PC-9 (cell line): Measurements from ENCODE around the gene SEC24B. TPM values are rescaled to one million over a fixed set of nuclear protein-coding genes. Genes with fewer than 3 reads are reported as not detected.

Source experiments
- BruUV-seq: library from RNA; stranded (reverse); fragments of 400-500 nt; replicated peaks from 2 replicates; lab custom pipeline; 2021; lab: Mats Ljungman, UMichigan
- CTCF ChIA-PET: fragments of 300-600 bp; sonication (Branson Sonifier 250); formaldehyde crosslinking; loops from one replicate; lab custom pipeline; 2022; ENCODE audit warnings: antibody characterized with exemption; lab: Charles Lee
- POLR2A ChIA-PET: fragments of 300-600 bp; sonication (Branson Sonifier 250); formaldehyde crosslinking; loops from one replicate; lab custom pipeline; 2022; ENCODE audit warnings: antibody characterized with exemption; ENCODE audit not compliant: unreplicated experiment; lab: Charles Lee
- DNase-seq, 2 experiments: peaks; one replicate each; pipeline versions ENCODE4 v3.0.0 to v3.0.0-alpha.2; 2015 to 2022; ENCODE audit warnings: mixed read lengths in 1 of 2
- H2AFZ ChIP-seq: fragments of 200-600 bp; sonication (generic); 2 replicates; pipeline ENCODE4 v1.8.1; 2017; ENCODE audit warnings: antibody characterized with exemption
- H3F3A ChIP-seq: fragments of 200-600 bp; sonication (generic); 2 replicates; pipeline ENCODE4 v1.8.1; 2017; ENCODE audit warnings: antibody characterized with exemption, mild to moderate bottlenecking, low read depth; ENCODE audit not compliant: insufficient read depth
- H3K27ac ChIP-seq: fragments of 200-600 bp; sonication (generic); 2 replicates; pipeline ENCODE4 v1.6.1; 2016; ENCODE audit warnings: mixed run types
- H3K27me3 ChIP-seq: fragments of 200-600 bp; sonication (generic); 2 replicates; pipeline ENCODE4 v1.6.1; 2016; ENCODE audit warnings: low read depth, mixed run types; ENCODE audit not compliant: insufficient read depth
- H3K36me3 ChIP-seq: fragments of 200-600 bp; sonication (generic); 2 replicates; pipeline ENCODE4 v1.6.1; 2016; ENCODE audit warnings: low read depth, mixed run types
- H3K4me1 ChIP-seq: fragments of 200-600 bp; sonication (generic); replicated peaks from 2 replicates; pipeline ENCODE4 v1.6.1; 2016; ENCODE audit warnings: mixed run types; ENCODE audit not compliant: insufficient read depth
- H3K4me2 ChIP-seq: fragments of 200-600 bp; sonication (generic); 2 replicates; pipeline ENCODE4 v1.6.1; 2017; ENCODE audit warnings: mixed run types
- H3K4me3 ChIP-seq: fragments of 200-600 bp; sonication (generic); 2 replicates; pipeline ENCODE4 v1.6.1; 2016; ENCODE audit warnings: mixed run types
- H3K79me2 ChIP-seq: fragments of 200-600 bp; sonication (generic); 2 replicates; pipeline ENCODE4 v1.6.1; 2017; ENCODE audit warnings: low read depth, mixed run types
- H3K9me2 ChIP-seq: fragments of 200-600 bp; sonication (generic); 2 replicates; pipeline ENCODE4 v1.8.1; 2017; ENCODE audit warnings: mild to moderate bottlenecking; ENCODE audit not compliant: insufficient read depth
- H3K9me3 ChIP-seq: fragments of 200-600 bp; sonication (generic); 2 replicates; pipeline ENCODE4 v1.8.1; 2016; ENCODE audit warnings: low read depth; ENCODE audit not compliant: insufficient read depth
- H4K20me1 ChIP-seq: fragments of 200-600 bp; sonication (generic); 2 replicates; pipeline ENCODE4 v1.8.1; 2017; ENCODE audit not compliant: insufficient read depth
- EZH2 ChIP-seq: fragments of 200-600 bp; sonication (generic); IDR thresholded peaks from 2 replicates; pipeline ENCODE4 v1.8.0; 2017; ENCODE audit warnings: antibody characterized with exemption, low read depth
- intact Hi-C: fragments of 100-400 bp; cut with micrococcal nuclease; formaldehyde crosslinking; loops from one replicate; pipeline ENCODE4 v1.10.0; 2022; ENCODE audit not compliant: unreplicated experiment
- total RNA-seq: library from RNA; stranded (reverse); gene quantifications from 2 replicates; pipeline ENCODE4 v1.2.3, GENCODE V29; 2021
- TF ChIP-seq, protein P1 (sequence below): fragments of 200-600 bp; sonication (generic); conservative IDR thresholded peaks from 2 replicates; pipeline ENCODE4 v1.6.1; 2017; ENCODE audit warnings: mixed run types, antibody characterized with exemption, mild to moderate bottlenecking, moderate library complexity

Gene SEC24B
- total RNA-seq, 1 experiment from 2014 or later = 21.7 TPM

DNA sequence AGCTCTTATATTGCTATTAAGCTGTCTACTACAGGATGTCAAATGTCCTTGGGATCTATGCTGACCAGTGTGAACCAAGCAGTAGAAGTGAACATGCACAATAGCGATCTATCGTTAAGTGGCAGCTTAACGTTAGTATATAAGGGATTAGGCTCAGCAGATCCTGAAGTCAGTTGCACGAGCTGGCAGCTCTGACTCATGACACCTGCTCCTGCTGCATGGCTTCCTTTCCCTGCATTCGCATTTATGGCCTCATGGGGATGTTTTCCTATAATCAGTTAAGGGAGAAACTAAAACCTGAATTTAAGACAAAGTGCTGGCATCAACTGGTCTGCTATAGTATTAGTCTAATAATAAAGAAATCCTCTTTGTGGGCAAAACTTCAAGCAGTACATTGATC lies 113.8 kb downstream of the SEC24B start:
- H3K27ac ChIP-seq = no peak overlapping the region
- H3K9me2 ChIP-seq = no peaks in the 10 kb centered on the region
- no peaks in the 10 kb centered on the region for H3K36me3 ChIP-seq
- DNase-seq = no peak
- intact Hi-C loops = no loop called here
- H3F3A ChIP-seq = no peaks in the 10 kb centered on the region
- no peaks in the 10 kb centered on the region for H3K27me3 ChIP-seq
- H3K4me3 ChIP-seq = no peak overlapping the region
- ChIA-PET CTCF (interaction anchor here (0.6 kb wide), 1 partner anchor 22 kb away, joined by 5 read pairs; no protein-coding TSS in a partner anchor), POLR2A (interaction anchor here (0.5 kb wide), 1 partner anchor 13 kb away, joined by 11 read pairs; the partner anchor contains the start of gene MCUB)
- H2AFZ ChIP-seq = no peak overlapping the region
- no peaks in the 10 kb centered on the region for H4K20me1 ChIP-seq
- H3K9me3 ChIP-seq = no peaks in the 10 kb centered on the region
- BruUV-seq = no TSS peak
- no peak for TF ChIP-seq EZH2
- TF ChIP-seq, protein P1, sequence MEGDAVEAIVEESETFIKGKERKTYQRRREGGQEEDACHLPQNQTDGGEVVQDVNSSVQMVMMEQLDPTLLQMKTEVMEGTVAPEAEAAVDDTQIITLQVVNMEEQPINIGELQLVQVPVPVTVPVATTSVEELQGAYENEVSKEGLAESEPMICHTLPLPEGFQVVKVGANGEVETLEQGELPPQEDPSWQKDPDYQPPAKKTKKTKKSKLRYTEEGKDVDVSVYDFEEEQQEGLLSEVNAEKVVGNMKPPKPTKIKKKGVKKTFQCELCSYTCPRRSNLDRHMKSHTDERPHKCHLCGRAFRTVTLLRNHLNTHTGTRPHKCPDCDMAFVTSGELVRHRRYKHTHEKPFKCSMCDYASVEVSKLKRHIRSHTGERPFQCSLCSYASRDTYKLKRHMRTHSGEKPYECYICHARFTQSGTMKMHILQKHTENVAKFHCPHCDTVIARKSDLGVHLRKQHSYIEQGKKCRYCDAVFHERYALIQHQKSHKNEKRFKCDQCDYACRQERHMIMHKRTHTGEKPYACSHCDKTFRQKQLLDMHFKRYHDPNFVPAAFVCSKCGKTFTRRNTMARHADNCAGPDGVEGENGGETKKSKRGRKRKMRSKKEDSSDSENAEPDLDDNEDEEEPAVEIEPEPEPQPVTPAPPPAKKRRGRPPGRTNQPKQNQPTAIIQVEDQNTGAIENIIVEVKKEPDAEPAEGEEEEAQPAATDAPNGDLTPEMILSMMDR = no peak
- no peaks in the 10 kb centered on the region for H3K79me2 ChIP-seq
- no peaks in the 10 kb centered on the region for H3K4me1 ChIP-seq
- no peak overlapping the region for H3K4me2 ChIP-seq

DNA sequence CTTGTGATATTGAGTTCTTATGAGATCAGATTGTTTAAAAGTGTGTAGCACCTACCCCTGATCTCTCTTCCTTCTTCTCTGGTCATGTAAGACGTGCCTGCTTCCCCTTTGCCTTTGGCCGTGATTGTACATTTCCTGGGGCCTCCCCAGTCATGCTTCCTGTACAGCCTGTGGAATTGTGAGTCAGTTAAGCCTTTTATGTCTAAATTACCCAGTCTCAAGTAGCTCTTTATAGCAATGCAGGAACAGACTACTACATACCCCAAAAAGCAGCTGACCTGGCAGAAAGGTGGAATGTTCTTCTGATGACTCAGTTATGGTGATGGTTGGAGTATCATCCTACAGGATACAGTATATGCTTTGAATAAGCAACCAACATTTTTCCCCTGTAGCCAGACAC lies 115.0 kb downstream of the SEC24B start:
- H3K36me3 ChIP-seq = no peaks in the 10 kb centered on the region
- H2AFZ ChIP-seq = no peak overlapping the region
- no TSS peak for BruUV-seq
- no peaks in the 10 kb centered on the region for H3K27me3 ChIP-seq
- no peak overlapping the region for H3K4me2 ChIP-seq
- intact Hi-C loops = no loop called here
- ChIA-PET CTCF (no interaction called here), POLR2A (interaction anchor here (0.6 kb wide), 1 partner anchor 111 kb away, joined by 3 read pairs; no protein-coding TSS in a partner anchor)
- no peak overlapping the region for H3K4me3 ChIP-seq
- no peaks in the 10 kb centered on the region for H4K20me1 ChIP-seq
- no peaks in the 10 kb centered on the region for H3K9me2 ChIP-seq
- DNase-seq = no peak
- H3K9me3 ChIP-seq = no peaks in the 10 kb centered on the region
- H3K79me2 ChIP-seq = no peaks in the 10 kb centered on the region
- TF ChIP-seq, protein P1 = no peak
- TF ChIP-seq EZH2 = no peak
- H3F3A ChIP-seq = no peaks in the 10 kb centered on the region
- no peaks in the 10 kb centered on the region for H3K4me1 ChIP-seq
- H3K27ac ChIP-seq = no peak overlapping the region

GRCh38 chr4:109552237-109552636 lies 118.6 kb downstream of the SEC24B start:
- H3K4me2 ChIP-seq = no peak overlapping the region
- CTCF ChIA-PET = no interaction called here
- H3K9me3 ChIP-seq = no peaks in the 10 kb centered on the region
- no peaks in the 10 kb centered on the region for H3K36me3 ChIP-seq
- no TSS peak for BruUV-seq
- no peaks in the 10 kb centered on the region for H3K79me2 ChIP-seq
- no peak overlapping the region for H3K4me3 ChIP-seq
- intact Hi-C loops = no loop called here
- no peaks in the 10 kb centered on the region for H3K27me3 ChIP-seq
- POLR2A ChIA-PET = no interaction called here
- no peaks in the 10 kb centered on the region for H3K4me1 ChIP-seq
- H3K27ac ChIP-seq = no peak overlapping the region
- no peaks in the 10 kb centered on the region for H3F3A ChIP-seq
- no peak for DNase-seq
- no peak overlapping the region for H2AFZ ChIP-seq
- TF ChIP-seq, protein P1 = no peak
- TF ChIP-seq EZH2 = no peak
- no peaks in the 10 kb centered on the region for H3K9me2 ChIP-seq
- H4K20me1 ChIP-seq = no peaks in the 10 kb centered on the region
